PC-3 (cell line): ENCODE measurements around the gene SCN4B. TPM values are rescaled to one million over a fixed set of nuclear protein-coding genes. Genes with fewer than 3 reads are reported as not detected.

Source experiments
- ATAC-seq: fragments of 200-7000 bp; cut with Tn5 transposase; 2 replicates; pipeline ENCODE4 v1.9.1; 2020; ENCODE audit warnings: mild to moderate bottlenecking, moderate library complexity
- BruUV-seq: library from RNA; stranded (reverse); fragments of 400-500 nt; replicated peaks from 2 replicates; lab custom pipeline; 2021; lab: Mats Ljungman, UMichigan
- CTCF ChIA-PET: fragments of 300-600 bp; sonication (Branson Sonifier 250); formaldehyde crosslinking; loops from one replicate; lab custom pipeline; 2022; ENCODE audit warnings: antibody characterized with exemption; lab: Charles Lee
- POLR2A ChIA-PET: fragments of 300-600 bp; sonication (Branson Sonifier 250); formaldehyde crosslinking; loops from one replicate; lab custom pipeline; 2022; ENCODE audit warnings: antibody characterized with exemption; ENCODE audit not compliant: unreplicated experiment; lab: Charles Lee
- DNase-seq: peaks from one replicate; pipeline ENCODE4 v3.0.0-alpha.2; 2015
- H2AFZ ChIP-seq: fragments of 300-600 bp; sonication (generic); 2 replicates; pipeline ENCODE4 v1.6.0; 2016; ENCODE audit warnings: antibody characterized with exemption, low read length
- H3F3A ChIP-seq: fragments of 300-600 bp; sonication (generic); one replicate; pipeline ENCODE4 v1.6.0; 2017; ENCODE audit warnings: antibody characterized with exemption, low read length, control low read depth, mild to moderate bottlenecking; ENCODE audit not compliant: unreplicated experiment
- H3K27ac ChIP-seq: fragments of 300-600 bp; sonication (generic); 2 replicates; pipeline ENCODE4 v1.5.1; 2016; ENCODE audit warnings: mild to moderate bottlenecking, low read length
- H3K27me3 ChIP-seq: fragments of 300-600 bp; sonication (generic); 2 replicates; pipeline ENCODE4 v1.6.1; 2016; ENCODE audit warnings: low read length, mixed read lengths
- H3K36me3 ChIP-seq: fragments of 300-600 bp; sonication (generic); 2 replicates; pipeline ENCODE4 v1.6.1; 2016; ENCODE audit warnings: low read depth, mixed run types, low read length, mixed read lengths
- H3K4me1 ChIP-seq: fragments of 300-600 bp; sonication (generic); 2 replicates; pipeline ENCODE4 v1.5.1; 2016; ENCODE audit warnings: low read length; ENCODE audit not compliant: insufficient read depth
- H3K4me2 ChIP-seq: fragments of 300-600 bp; sonication (generic); 2 replicates; pipeline ENCODE4 v1.6.0; 2016; ENCODE audit warnings: low read length
- H3K4me3 ChIP-seq: fragments of 300-600 bp; sonication (generic); 2 replicates; pipeline ENCODE4 v1.5.1; 2016; ENCODE audit warnings: mild to moderate bottlenecking, low read length, mixed read lengths
- H3K79me2 ChIP-seq: fragments of 300-600 bp; sonication (generic); 2 replicates; pipeline ENCODE4 v1.6.1; 2017; ENCODE audit warnings: low read length, mixed read lengths
- H3K9ac ChIP-seq: fragments of 300-600 bp; sonication (generic); 2 replicates; pipeline ENCODE4 v1.6.0; 2016; ENCODE audit warnings: mild to moderate bottlenecking, low read length
- H3K9me2 ChIP-seq: fragments of 300-600 bp; sonication (generic); replicated peaks from 2 replicates; pipeline ENCODE4 v1.6.1; 2016; ENCODE audit warnings: mixed run types, low read length, mixed read lengths
- H3K9me3 ChIP-seq: fragments of 300-600 bp; sonication (generic); 2 replicates; pipeline ENCODE4 v1.6.1; 2016; ENCODE audit warnings: low read length, mixed read lengths
- H4K20me1 ChIP-seq: fragments of 300-600 bp; sonication (generic); 2 replicates; pipeline ENCODE4 v1.6.1; 2016; ENCODE audit warnings: low read length, mixed read lengths
- CTCF ChIP-seq: fragments of 300-600 bp; sonication (generic); conservative IDR thresholded peaks from 2 replicates; pipeline ENCODE4 v1.5.1; 2017; ENCODE audit warnings: antibody characterized with exemption, low read depth, mild to moderate bottlenecking, low read length
- EZH2 ChIP-seq: fragments of 300-600 bp; sonication (generic); IDR thresholded peaks from one replicate; pipeline ENCODE4 v1.6.1; 2017; ENCODE audit warnings: antibody characterized with exemption, mild to moderate bottlenecking, low read length; ENCODE audit not compliant: unreplicated experiment
- EZH2phosphoT487 ChIP-seq: fragments of 300-600 bp; sonication (generic); IDR thresholded peaks from 2 replicates; pipeline ENCODE4 v1.6.1; 2018; ENCODE audit warnings: mild to moderate bottlenecking, antibody characterized with exemption, low read length, borderline replicate concordance
- intact Hi-C: fragments of 100-400 bp; cut with micrococcal nuclease; formaldehyde crosslinking; loops from 2 replicates; pipeline ENCODE4 v1.9.0; 2023
- total RNA-seq: library from RNA; depleted of rRNA; stranded (reverse); fragments of >200 nt; gene quantifications from 2 replicates; pipeline ENCODE4 v1.2.3, GENCODE V29; 2014

Gene SCN4B
- total RNA-seq, 1 experiment from 2014 or later = not detected

GRCh38 chr11:118200901-118201680, 48.5 kb upstream of the SCN4B start:
- no peak overlapping the region for H3K4me3 ChIP-seq
- H3K79me2 ChIP-seq = no peaks in the 10 kb centered on the region
- ChIA-PET POLR2A (no interaction called here), CTCF (no interaction called here)
- H3K27ac ChIP-seq = no peak overlapping the region
- H3K4me2 ChIP-seq = no peak overlapping the region
- H3K9me2 ChIP-seq = no peaks in the 10 kb centered on the region
- H3K9ac ChIP-seq = no peak overlapping the region
- H3F3A ChIP-seq = no peaks in the 10 kb centered on the region
- H3K9me3 ChIP-seq = no peaks in the 10 kb centered on the region
- ATAC-seq = no peak
- no peaks in the 10 kb centered on the region for H4K20me1 ChIP-seq
- peaks cover 5% of the 10 kb centered on the region; the same call in 1 of the 2 replicates for H3K4me1 ChIP-seq
- H3K27me3 ChIP-seq = peaks cover 7% of the 10 kb centered on the region; the same call in 1 of the 2 replicates
- no peak overlapping the region for H2AFZ ChIP-seq
- no peaks in the 10 kb centered on the region for H3K36me3 ChIP-seq
- no peak for DNase-seq
- no TSS peak for BruUV-seq
- intact Hi-C loops = no loop called here
- TF ChIP-seq EZH2phosphoT487 = no peak
- TF ChIP-seq EZH2 = no peak
- no peak for TF ChIP-seq CTCF

GRCh38 chr11:118200497-118200896, 47.9 kb upstream of the SCN4B start:
- H3K9me3 ChIP-seq = no peaks in the 10 kb centered on the region
- TF ChIP-seq EZH2phosphoT487 (no peak), EZH2 (no peak), CTCF (no peak)
- intact Hi-C loops = no loop called here
- no peak overlapping the region for H3K9ac ChIP-seq
- H3K36me3 ChIP-seq = no peaks in the 10 kb centered on the region
- peaks cover 8% of the 10 kb centered on the region for H3K4me1 ChIP-seq
- no peaks in the 10 kb centered on the region for H3K79me2 ChIP-seq
- no peaks in the 10 kb centered on the region for H3F3A ChIP-seq
- H3K27ac ChIP-seq = no peak overlapping the region
- DNase-seq = no peak
- CTCF ChIA-PET = no interaction called here
- H3K4me3 ChIP-seq = no peak overlapping the region
- H3K27me3 ChIP-seq = 0 out of 2 replicates have a peak, but pooled peaks cover under 1% of the 10 kb centered on the region
- POLR2A ChIA-PET = no interaction called here
- no peaks in the 10 kb centered on the region for H4K20me1 ChIP-seq
- H2AFZ ChIP-seq = no peak overlapping the region
- H3K9me2 ChIP-seq = no peaks in the 10 kb centered on the region
- BruUV-seq = no TSS peak
- no peak for ATAC-seq
- H3K4me2 ChIP-seq = no peak overlapping the region

GRCh38 chr11:118199135-118199534, 46.5 kb upstream of the SCN4B start:
- Histone ChIP-seq H3K79me2 (no peaks in the 10 kb centered on the region), H3K9me2 (no peaks in the 10 kb centered on the region), H2AFZ (no peak overlapping the region), H4K20me1 (no peaks in the 10 kb centered on the region), H3K4me3 (no peak overlapping the region), H3K9ac (no peak overlapping the region), H3K36me3 (no peaks in the 10 kb centered on the region), H3F3A (peaks cover 4% of the 10 kb centered on the region), H3K4me1 (peaks cover 19% of the 10 kb centered on the region), H3K4me2 (no peak overlapping the region), H3K27ac (no peak overlapping the region), H3K27me3 (no peaks in the 10 kb centered on the region), H3K9me3 (no peaks in the 10 kb centered on the region)
- no peak for ATAC-seq
- BruUV-seq = no TSS peak
- POLR2A ChIA-PET = no interaction called here
- CTCF ChIA-PET = interaction anchor here (0.6 to 1.5 kb wide), 26 partner anchors 18 to 1898 kb away, joined by 3 to 33 read pairs (median 5); partner anchors contain the start of gene MPZL2
- no peak for TF ChIP-seq EZH2
- no peak for TF ChIP-seq CTCF
- TF ChIP-seq EZH2phosphoT487 = no peak
- intact Hi-C loops = loop anchor here (2.0 kb wide), 2 partner anchors 48 to 154 kb away; no protein-coding TSS in a partner anchor
- DNase-seq = no peak
